Stimulated activated CD4-positive, alpha-beta T cell treated with anti-CD3 and anti-CD28 coated beads, Interleukin-1b, Interleukin-23, amount 100 ng/mL, for 24 hours (primary cell): ENCODE measurements around the gene MYOM3.

ENCODE experiments used
- DNase-seq, 4 experiments: peaks; one replicate each; pipeline ENCODE4 v3.0.0-alpha.2; 2020; ENCODE audit warnings: low read depth in 4 of 4, low spot score in 1 of 4

Gene MYOM3

DNA sequence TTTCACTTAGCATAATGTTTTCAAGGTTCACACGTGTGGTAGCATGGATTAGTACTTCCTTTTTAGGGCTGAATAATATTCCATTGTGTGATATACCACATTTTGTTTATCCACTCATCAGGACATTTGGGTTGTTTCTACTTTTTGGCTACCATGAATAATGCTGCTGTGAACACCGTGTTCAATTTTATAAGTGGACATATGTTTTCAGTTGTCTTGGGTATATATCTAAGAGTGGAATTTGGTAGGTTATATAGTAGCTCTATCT is 27.2 kb upstream of the MYOM3 start:
- no peak for DNase-seq

DNA sequence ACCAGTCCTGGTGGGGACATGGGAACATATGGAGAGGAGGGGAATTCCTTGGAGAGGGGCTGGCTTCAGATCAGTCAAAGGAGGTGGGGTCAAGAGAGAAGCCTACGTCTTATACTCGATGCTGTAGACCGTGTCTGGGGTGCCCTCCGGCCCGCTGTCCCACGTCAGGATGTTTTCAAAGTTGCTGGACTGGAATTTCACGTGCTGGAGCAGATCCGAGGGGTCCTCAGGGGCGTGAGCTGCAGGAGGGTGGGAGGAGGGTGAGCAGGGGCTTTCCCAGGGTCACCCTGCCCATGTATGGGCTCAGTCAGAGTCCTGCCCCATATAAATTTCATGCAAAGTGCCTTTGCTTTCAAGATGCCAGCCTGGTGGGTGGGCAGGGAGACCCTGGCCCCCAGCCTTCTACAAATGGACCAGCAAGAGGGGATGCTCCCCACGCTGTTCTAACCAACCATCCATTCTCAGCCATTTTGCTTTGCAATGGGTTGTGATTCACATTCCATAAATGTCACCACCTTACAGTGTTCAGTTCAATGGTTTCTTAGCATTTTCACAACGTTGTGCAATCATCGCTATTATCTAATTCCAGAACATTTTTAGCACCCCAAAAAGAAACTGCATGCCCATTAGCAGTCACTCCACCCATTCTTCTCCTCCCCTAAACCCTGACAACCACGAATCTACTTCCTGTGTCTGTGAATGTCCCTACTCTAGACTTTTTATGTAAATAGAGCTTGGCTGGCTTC is 26.7 kb upstream of the MYOM3 start:
- DNase-seq = no peak

DNA sequence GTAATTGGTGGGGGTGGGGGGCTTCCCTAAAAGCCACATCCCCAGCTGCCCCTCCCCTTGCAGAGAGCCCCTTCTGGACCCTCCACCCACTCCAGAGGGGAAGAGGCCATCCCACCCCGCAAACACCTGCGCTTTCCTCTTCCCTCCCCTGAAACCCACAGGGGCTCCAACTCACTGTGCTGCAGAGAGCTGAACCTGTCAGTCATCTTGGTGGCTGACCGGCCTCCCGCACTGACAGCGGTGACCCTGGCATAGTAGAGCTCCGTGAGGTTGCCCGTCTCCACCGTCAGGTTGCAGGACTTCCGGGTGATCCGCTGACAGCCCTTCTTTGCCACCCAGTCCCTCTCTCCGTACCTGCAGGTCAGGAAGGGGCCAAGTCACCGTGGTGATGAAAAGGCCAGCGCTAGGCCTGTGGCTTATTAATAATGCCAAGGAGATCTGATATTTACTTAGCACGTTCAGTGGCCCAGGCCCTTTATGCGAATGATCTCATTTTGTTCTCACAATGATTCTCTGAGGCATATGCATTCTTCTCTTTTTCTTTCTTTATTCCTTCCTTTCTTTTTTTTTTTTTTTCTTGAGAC is 25.1 kb upstream of the MYOM3 start:
- DNase-seq = no peak

DNA sequence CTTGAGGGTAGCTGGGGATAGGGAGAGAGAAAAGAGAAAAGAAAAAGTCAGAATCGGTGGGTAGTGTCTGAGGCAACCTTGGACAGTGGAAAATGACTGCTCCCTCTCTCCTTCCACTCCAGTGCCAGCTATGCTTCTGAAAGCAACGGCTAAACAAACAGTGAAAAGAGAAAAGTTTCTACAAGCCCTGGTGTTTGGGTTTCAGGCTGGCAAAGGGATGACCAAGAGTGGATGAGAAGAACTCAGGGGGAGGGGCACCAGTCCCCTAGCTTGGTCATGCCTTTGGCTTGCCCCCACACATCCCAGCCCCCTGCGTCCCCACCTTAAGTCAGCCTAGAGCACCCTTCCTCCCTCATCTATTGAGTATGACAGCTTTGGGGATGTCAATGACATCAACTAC is 22.4 kb upstream of the MYOM3 start:
- no peak for DNase-seq

DNA sequence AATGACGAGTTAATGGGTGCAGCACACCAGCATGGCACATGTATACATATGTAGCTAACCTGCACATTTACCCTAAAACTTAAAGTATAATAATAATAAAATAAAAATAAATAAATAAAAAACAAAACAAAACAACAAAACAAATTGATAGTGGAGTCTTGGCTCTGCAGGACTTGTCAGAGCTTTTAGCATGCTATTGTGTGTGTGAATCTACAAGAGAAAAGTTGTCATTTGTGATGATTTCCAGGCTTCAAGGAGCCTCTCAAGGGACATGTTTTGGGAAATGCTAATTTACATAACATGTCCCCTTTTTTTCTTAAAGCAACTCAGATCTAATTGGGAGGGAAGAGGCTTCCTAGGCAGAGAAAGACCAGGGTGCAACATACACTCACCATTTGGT is 21.9 kb upstream of the MYOM3 start:
- DNase-seq = no peak

DNA sequence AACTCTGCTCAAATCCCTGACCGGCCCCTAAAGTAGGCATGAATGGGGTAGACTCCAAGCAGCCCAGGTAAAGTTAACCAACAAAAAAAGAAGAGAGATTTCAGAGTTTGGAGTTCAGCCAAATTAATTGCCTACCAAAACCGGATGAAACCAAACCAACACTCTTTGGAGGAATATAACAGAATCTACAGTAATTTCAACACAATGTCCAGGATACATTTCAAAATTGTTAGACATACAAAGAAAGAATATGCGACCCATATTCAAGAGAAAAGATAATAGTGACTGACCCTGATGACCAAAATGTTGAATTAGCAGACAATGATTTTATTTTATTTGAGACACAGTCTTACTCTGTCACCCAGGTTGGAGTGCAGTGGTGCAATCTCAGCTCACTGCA is 18.4 kb upstream of the MYOM3 start:
- DNase-seq = no peak

DNA sequence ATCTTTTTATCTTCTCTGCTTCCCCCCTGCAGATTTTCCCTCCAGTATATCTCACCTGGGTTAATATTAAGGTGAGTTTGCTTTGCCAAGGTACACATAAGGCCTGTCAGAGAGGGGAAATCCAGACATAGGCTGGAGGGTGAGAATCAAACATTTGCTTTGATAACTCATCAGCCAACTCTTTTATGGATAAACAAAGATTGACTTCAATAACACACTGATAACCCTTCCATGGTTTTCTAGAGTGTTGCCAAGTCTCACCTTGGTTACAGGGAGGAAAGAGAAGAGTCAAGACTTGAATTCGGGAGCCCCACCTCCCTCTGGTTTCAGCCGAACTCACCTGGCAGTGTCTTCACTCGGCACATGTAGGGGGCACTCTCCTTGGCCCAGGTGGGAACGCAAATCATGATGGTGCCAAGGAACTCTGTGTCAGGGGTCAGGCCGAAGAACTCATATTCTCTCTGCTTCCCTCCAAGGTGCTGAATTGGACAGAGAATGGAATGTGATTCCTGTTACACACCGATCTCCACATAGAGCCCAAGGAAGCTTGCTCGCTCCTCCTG is 15.9 kb upstream of the MYOM3 start:
- DNase-seq = no peak

DNA sequence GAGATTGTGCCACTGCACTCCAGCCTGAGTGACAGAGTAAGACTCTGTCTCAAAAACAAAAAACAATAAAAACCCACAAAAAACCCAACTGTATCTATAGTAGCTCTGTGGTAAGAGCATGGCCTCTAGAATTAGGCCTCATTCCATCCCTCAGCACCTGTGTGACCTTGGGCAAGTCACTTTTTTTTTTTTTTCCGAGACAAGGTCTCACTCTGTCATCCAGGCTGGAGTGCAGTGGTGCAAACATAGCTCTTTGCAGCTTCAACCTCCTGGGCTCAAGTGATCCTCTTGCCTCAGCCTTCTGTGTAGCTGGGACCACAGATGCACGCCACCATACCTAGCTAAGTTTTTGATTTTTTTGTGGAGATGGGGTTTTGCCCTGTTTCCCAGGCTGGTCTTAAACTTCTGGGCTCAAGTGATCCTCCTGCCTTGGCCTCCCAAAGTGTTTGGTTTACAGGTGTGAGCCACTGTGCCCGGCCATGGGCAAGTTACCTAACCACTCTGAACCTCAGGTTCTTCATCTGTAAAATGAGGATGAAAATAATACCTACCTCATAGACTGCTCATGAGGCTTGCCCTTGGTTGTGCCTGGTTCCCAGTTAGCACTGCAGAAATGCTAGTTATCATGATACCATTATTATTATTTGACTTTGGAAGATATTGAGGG is 15.3 kb upstream of the MYOM3 start:
- no peak for DNase-seq

DNA sequence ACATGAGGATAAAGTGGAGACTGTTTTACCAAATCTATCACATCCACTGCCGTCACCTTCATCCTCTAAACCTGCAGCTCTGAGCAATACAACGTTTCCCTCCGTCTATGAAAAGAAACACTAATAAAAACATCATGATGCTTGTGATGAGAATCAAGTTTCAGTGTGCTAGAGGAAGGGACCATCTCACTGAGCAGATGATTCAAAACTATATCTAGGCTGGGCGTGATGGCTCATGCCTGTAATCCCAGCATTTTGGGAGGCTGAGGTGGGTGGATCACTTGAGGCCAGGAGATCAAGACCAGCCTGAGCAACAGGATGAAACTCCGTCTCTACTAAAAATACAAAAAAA is 14.7 kb upstream of the MYOM3 start:
- no peak for DNase-seq

DNA sequence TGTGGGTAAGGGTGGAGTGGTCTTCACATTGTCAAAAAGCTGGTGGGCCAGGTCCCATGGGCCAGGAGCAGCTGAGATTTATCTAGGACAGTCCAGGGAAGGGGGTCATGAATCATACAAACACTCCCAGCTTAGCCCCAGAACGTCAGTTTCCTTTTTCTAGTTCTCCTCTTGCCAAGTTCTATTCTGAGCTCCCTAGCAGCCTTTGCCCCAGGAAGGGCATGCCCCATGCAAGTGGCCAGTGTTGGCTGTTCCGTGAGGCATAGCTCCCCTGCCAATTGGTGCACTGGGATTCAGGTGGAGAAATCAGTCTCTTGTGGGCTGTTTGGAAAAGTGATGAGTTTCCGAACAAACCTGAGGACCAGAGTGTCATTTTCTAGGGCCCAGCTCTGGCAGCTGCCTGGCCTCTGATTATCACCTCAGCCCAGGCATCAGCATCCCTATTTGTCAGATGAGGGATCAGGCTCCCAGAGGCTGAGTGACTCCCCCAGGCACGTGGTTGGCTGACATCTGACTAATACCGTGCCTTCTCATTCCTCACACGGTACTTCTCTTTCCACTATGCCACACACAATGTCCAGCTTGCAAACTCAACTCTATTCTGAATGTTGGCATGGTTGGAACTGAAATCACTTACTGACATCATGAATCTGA is 14.2 kb upstream of the MYOM3 start:
- no peak for DNase-seq

DNA sequence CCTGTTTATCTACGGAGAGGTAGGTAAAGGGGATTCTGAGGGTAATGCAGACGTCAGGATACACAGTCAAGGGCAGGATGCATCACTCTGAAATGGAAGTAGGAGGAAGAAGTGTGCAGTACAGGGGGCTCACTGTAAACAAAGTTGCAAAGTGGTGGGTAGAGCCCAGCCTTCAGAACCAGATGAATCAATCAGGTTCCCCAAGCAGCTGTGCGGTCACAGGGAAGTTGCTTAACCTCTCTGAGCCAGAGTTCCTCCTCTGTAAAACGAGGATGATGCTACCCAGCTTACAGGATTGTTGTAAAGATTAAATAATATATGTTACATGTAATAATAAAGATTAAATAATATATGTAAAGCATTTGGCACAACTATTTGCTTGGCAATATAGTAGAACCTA is 13.5 kb upstream of the MYOM3 start:
- DNase-seq = no peak

DNA sequence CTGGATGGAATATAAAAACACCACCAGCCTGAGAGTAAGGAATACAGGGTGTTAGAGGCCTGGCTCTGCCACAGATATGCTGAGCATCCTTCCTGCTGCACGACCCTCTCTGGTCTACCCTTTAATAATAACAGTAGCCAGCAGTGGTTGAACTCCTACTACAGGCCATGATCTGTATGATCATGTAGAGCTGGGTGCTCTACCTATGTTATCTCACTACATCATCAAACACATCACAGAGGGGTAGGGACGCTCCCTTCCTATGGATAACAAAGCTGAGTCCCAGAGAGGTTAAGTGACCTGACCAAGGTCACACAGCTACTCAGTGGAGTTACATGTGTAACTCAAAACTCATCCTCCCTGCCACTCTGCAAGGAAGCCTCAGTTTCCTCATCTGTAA is 13.0 kb upstream of the MYOM3 start:
- no peak for DNase-seq

DNA sequence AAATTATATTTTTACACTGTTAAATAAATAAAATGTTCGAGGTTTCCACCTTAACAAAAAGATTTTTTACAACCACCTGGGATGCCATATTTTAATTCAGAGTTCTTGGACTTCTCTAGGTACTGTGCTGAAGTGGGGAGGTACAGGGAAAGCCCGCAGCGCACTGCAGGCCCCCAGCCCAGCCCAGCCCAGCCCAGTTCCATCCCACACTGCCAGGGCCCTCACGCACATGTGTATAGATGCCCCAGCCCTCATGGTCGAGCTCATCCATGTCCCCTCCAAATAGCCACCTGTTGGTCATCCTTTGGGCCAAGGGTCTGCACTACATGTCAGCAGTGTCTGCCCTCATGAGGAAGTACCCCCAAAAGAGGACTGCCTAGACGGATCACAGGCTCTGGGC is 11.7 kb upstream of the MYOM3 start:
- no peak for DNase-seq

DNA sequence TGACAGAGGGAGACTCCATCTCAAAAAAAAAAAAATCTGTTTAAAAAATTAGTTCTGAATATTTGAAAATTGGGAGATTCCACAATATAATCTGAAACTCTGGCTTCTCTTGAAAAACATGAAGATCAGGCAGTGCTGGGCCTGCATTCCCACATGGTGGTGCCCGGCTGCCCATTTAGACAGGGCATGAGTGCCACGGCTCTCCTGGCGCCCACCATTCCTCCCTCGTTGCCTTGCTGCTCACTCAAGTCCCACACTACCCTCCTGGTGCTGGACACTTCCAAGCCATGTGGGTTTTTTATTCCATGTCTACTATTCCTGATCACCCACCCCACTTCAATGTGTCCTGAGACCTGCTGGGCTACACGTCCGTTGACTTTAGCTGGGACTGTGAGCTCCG is 10.8 kb upstream of the MYOM3 start:
- DNase-seq = no peak

DNA sequence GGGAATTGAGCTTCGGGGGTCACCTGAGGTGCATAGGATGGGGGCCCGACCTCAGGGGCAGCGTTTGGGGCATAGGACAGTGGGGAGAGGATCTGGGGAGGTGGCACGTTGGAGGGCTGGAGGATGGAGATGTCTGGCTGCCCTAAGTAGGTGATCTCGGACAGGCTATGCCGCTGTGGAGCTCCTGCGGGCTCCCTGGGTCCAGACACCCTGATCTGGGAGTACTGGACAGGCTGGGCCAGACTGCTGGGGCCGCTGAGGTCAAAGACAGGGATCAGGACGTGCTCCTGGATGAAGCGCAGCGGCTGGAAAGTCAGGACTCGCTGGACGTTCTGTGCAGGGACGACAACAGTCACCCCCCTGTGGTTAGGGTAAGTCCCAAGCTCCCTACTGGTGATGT is 9.5 kb upstream of the MYOM3 start:
- no peak for DNase-seq

DNA sequence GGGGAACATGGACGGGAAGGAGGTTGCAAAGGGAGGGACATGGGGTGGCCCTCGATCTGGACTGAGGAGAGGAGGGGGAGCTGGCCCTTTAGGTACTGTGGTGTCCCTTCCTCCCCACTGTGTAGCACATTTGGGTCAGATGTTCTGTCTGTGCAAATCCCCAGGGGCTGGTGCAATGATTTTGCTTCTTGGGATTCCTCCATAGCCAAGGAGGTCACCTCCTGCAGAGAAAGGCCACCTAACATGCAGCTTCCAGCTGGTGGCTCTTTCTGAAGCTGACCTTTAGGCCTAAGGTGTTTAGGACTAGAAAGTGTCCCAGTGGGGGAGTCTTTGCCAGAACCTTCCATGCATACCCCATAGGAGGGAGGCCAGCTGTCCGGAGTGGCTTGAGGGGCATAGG is 9.0 kb upstream of the MYOM3 start:
- DNase-seq = no peak

DNA sequence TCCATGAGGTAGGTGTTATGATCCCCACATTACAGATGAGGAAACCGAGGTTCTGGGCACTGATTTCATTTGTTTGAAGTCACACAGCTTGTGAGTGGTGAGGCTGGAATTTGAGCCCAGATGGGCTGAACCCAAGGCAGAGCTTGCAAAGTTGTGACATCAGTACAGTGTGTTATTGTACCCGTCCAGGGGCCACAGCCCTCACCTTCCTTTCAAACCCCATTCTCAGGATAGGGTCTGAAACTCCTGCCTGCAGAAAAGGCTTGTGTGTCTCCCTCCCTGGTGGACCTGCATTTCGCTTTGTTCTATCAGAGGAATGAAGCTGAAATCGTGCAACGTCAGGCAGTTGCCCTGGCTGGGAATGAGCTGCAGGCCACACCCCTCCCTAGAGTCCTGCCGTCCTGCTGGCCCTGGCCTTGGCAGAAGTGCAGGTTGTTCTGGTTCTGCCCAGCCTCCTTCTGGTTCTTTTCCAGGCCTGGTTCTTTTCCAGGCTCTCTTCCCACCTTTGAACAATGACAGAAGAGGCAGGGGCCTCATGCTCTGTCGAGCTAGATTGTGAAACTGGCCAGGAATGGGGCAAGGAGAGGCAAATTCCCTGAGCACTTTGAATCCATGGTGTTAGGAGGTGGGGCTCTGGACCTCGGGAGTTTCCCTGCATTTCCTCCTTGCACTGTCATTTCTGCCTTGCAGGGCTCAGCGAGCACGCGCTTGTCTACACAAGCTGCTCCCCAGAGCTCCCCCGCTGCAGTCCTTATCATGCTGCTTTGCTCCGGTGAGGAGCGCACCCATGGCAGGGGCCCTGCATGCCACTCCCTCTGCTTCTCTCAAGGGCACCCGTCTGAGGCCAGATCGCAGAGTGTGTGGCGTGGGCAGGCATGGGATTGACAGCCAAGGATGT is 8.2 kb upstream of the MYOM3 start:
- DNase-seq = no peak

DNA sequence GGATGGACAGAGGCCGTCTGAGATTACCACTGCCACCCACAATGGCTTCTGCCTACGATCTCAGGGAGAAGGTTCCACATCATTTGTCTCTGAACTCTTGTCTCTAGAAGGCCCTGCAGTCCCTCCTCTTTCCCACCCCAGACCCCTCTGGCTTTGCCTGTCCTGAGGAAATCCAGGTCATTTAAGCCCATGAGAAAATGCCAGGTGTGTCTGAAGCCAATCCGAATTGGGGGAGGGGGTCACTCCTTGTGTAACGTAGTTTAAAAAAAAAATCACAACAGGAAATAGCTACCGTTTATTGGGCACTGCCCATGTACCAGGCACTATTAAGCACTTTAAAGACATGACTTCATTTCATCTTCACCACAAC is 7.5 kb upstream of the MYOM3 start:
- no peak for DNase-seq

DNA sequence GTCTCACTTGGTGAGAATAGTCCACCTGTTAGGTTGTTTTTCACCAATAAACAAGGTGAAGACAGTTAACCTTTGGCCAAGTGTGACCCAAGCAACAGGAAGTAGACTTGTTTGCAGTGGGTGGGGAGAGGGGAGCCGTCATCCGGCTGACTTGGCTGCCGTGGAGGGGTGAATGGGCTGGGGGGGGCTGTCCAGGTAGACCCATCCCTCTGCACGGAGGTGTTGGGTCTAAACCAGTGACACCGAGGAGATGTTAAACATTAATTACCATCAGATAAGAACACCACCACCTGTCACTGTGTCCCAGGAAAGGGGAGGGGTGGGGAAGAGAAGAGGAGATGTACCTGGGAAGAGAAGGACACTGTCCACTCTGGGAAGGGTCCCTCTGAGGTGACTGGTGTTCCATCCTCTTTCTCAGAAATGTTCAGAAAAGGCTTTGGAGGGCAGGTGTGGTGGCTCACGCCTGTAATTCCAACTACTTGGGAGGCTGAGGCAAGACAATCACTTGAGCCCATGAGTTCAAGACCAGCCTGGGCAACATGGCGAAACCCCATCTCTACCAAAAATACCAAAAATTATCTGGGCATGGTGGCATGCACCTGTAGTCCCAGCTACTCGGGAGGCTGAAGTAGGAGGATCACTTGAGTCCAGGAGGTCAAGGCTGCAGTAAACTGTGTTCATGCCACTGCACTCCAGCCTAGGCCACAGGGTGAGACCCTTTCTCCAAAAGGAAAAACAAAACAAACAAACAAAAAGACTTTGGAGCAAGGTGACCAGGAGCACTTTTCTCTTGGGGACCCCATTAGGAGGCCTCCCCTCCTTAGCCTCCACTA is 6.7 kb upstream of the MYOM3 start:
- no peak for DNase-seq

DNA sequence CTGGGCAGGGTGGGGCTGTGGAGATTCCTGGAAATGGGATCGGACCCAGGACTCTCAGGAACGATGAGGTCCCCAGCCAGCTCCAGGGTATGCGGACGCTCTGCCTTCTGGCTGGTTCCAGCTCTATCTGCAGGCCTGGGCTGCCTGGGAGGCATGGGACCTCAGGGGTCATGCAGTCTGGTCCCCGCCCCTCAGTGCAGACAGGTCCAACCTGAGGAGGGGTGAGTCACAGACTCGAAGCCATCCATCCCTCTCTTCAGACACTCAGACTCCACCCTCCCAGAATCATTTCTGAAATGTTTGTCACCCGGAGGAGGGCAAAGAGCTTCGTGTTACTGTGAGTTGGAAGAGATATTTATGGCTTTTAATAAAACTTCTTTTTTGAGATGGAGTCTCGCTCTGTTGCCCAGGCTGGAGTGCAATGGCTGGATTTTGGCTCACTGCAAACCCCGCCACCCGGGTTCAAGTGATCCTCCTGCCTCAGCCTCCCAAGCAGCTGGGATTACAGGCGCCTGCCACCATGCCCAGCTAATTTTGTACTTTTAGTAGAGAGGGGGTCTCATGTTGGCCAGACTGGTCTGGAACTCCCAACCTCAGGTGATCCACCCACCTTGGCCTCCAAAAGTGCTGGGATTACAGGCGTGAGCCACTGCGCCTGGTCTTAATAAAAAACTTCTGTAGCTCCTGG is 5.9 kb upstream of the MYOM3 start:
- DNase-seq = no peak
